HG03064 (cell line): ENCODE results near the gene THUMPD3.
A peak's percentile ranks its signal among the peaks of the same experiment; 100 is the strongest.

Experiments used
- ATAC-seq: cut with Tn5 transposase; IDR thresholded peaks from one replicate; pipeline ENCODE4 v1.9.1; 2021; ENCODE audit warnings: low read depth; ENCODE audit not compliant: unreplicated experiment

Gene THUMPD3

DNA sequence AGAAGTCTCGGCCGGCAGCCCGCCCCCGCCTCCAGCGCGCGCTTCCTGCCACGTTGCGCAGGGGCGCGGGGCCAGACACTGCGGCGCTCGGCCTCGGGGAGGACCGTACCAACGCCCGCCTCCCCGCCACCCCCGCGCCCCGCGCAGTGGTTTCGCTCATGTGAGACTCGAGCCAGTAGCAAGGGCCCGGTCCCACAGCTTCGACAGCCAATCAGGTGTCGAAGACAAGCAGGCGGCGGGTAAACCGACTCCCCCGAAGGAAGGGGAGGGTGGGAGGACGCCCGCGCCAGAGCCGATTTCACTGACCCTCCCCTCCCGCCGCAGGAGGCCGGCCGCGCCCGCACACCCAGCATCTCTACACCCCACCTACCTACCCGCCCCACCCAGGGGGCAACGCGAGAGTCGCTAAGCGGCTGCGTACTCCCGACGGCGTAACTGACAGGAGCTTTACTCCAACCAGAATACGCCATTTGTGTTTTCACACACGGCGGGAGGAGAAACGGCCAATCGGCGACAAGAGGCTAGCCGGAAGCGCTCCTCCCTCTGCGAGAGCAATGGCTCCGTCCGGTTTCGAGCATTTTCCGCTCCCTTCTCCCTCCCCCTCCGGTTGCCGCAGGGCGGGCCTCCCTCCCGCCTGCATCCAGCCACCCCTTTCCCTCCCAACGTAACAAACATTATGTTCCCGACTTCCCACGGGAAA, 33.9 kb downstream of the THUMPD3 start:
- ATAC-seq, result peak; percentile 72

GRCh38 chr3:9397332-9397905, 34.6 kb downstream of the THUMPD3 start, which contains the start of gene SETD5:
TSS of gene SETD5 (plus strand) at chr3:9397615. CDS start at chr3:9428939, 31,324 bp downstream.
- peak; percentile 52 for ATAC-seq

DNA sequence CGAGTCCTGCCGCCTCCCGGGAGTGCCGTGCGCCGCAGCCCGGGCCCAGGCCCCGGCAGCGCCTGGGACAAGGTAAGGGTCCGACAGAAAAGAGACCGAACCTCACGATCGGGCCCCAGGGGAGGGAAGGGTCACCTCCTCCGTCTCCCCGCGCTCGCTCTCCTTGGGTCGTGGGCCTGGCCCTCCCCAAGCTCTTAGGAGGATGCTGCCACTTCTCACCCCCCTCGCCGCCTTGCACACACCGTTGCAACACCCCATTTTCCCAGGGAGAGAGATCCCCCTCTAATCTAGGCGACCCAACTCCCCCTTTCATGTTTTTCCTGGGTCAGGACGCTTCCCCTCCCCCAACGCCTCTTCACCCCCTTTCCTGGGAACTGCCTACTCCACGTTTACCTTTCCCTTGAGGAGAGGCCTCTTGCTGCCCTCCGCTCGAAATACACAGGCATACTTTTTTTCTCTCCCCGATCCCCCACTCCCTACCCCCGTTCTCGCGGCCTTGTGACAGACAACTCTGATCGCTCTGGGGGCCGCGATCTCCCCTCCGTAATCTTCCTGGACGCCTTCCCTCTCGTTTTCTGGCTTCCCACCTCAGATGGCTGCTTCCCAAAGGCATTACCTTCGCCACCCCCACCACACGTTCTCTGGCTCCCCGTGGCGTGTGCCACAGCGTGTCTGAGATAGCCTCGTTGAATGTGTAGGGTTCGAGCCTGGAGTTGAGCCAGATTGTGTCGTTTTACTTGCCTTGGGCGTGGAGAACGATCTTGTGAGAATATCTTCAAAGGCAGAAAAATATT, 35.2 kb downstream of the THUMPD3 start:
- ATAC-seq, result no peak

- ATAC-seq, result no peak
Measured at GRCh38 chr3:9398700-9399336, 36.0 kb downstream of the THUMPD3 start.

DNA sequence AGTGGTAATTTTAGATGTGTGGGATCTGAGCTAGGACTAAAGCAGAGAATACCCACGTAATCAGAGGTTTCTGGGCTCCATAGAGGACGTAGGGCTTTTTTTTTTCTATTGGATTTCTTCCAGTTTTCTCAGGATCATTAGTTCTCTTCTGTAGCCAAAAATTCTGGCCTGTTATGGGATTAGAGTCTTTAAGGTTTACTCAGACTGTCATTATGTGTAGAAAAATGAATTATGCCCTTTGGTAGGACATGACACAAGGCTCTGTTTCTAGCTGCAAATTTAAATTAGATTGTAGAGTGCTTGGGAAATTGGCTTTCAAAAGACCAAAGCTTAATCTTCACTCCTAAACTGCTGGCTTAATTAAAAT, 36.5 kb downstream of the THUMPD3 start:
- no peak for ATAC-seq

DNA sequence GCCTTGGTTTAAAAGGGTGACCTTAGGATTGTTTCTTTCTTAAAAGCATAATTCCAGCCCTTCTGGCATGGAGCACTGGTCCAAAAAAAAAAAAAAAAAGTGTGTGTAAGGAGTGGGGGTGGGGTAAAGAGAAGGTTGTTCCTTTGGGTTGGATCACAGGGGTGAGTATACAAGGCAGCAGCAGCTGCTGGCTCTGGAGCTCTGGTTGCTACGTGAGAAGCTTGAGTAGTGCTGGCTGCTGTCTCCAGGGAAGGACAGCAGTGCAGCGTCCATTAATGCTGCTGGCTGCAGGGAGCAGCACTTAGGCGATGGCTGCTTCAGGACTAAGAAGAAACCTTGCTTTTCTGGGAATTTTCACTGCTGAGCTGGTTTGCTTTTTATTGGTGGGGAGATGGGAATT, 36.9 kb downstream of the THUMPD3 start:
- ATAC-seq, result no peak

GRCh38 chr3:9400616-9401015, 37.8 kb downstream of the THUMPD3 start:
- no peak for ATAC-seq

DNA sequence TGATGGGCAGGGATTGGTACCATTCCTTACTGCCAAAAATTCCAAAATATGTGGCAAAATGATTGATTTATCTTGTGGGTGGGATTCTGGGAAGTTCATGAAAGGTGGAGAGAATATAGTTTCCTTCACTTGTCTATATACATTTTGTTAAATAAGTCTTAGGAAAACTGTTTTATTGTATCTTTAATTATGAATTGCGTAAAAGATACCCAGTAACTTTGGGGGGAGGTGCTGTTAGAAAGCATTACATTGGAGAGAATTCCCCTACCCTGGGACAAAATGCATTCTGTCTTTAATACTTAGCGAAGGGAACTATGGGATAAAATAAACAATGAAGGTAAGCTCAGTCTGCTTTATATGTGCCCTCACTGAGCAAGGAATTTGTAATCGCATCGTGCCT, 39.1 kb downstream of the THUMPD3 start:
- no peak for ATAC-seq

GRCh38 chr3:9402410-9403228, 39.8 kb downstream of the THUMPD3 start:
- no peak for ATAC-seq

DNA sequence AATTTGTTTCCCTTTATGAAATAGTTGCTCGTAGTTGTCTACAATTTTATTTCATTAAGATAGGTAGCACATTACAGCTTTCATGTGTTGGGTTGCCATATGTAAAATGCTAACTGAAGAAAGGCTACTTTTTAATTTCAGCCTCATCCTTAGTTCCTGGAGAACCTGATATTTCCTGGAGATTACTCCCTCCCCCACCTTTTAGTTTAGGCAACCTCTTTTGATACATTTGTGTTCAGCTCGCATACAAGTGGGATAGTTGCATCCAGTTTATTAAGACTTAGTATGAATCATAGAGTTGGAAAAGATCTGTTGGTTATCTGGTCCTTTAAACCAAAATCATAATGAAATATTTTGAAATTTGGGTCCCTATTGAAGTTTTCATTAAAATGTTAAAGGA, 40.6 kb downstream of the THUMPD3 start:
- no peak for ATAC-seq

DNA sequence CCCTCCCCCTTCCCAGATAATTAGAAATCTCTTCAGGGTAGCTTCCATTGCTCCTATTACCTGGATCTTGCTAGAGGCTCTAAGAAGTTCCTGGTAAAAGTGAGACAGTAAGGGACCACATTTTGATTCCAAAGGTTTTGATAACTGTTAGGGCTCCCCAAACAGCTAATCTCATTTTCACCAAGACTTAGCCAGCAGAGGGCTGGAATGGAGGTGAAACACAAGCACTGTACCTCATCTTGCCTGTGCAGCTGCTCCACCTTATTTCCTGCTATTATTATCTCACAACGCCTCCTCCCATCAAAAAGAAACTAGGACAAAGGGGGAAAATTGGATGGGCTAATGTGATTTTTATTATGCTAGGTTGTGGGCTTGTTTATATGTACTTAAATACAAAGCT, 41.8 kb downstream of the THUMPD3 start:
- ATAC-seq, result no peak

DNA sequence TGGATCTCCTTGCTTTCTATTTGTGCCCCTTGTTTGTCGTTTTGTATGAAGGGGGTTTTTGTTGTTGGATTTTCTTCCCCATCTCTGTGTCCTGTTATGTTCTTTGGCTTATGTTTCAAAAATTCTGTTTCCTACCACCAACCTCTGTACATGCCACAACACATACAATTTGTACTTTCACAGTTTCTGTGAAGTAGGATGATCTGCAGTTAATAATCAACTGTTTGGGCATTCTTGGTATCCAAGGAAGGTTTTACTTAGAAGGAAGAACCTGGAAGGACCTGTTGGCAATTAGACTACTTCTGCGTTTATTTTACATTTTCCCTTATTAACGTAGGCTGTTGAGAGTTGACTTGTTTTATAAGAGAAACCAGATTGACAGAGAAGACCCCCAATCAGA, 42.9 kb downstream of the THUMPD3 start:
- ATAC-seq, result no peak

DNA sequence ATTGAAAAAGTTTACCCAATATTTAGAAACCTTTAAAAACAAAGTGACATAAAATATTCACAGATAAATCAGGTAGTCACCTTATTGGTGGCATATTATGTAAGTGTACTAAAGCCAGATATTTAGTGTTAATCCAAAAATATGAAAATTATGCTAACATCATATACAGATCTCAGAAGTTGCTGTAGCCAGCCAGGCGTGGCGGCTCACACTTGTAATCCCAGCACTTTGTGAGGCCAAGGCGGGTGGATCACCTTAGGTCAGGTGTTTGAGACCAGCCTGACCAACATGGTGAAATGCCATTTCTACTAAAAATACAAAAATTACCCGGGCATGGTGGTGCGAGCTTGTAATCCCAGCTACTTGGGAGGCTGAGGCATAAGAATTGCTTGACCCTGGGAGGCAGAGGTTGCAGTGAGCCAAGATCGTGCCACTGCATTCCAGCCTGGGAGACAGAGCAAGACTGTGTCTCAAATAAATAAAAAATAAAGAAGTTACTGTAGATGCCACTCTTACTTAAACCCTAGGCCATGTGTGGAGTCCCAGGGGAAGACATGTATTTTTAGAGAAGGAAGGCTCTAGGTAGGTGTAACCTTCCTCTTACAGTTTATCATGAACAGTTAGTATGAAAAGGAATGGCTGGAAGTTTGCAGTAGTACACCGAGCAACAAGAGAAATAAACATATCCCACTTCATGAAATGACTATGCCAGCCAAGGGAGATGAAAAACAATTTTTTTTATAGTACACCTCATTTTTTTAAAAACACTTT, 44.2 kb downstream of the THUMPD3 start:
- ATAC-seq, result no peak

GRCh38 chr3:9408061-9408460, 45.2 kb downstream of the THUMPD3 start:
- ATAC-seq, result no peak

DNA sequence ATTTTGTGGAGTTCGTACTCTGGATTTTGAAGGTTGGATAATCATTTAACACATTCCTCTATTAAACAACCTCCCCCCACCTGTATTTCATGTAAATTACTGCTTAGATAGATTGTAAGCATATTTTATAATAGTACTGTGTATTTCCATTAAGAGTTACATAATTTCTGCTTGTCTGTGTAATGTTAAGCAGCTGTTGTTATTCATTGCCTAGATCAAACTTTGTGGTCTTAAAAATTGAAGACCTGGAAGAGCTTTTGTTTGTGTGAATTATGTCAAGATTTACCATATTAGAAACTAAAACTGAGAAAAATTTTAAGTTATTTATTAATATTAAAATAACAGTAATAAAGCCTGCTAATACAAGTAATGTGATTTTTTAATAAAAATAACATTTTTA, 45.7 kb downstream of the THUMPD3 start:
- ATAC-seq, result no peak

DNA sequence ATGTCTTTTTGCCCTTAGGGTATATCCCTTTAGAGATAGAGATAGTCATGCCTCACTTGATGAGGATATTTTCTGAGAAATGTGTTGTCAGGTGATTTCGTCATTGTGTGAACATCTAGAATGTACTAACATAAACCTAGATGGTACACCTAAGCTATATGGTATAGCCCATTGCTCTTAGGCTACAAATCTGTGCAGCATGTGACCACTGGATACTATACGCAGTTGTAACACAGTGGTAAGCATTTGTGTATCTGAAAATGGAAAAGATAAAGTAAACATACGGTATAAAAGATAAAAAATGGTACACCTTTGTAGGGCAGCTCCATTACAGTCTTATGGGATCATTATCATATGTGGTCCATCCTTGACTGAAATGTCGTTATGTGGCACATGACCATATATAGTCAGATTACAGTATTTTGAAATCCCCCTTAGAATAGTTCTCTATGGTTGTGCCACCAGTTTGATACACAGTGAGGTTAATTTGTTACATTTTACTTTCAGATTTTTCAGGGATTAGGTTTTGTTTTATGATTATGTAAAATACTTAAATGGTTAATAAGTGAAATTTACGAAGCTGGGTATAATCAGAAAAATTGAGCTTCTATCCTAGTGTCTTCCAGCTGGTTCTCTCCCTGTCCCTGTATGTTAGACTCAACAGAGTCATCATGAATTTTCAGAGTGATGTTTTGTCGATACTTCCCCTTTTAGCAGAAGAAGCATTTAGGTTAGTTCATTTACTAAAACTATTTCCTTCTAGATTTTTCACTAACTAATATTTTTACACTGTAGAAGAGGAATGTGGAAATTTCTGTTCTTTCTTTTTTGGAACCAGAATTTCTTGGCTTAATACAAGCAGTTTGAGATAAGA, 47.4 kb downstream of the THUMPD3 start:
- ATAC-seq, result no peak

DNA sequence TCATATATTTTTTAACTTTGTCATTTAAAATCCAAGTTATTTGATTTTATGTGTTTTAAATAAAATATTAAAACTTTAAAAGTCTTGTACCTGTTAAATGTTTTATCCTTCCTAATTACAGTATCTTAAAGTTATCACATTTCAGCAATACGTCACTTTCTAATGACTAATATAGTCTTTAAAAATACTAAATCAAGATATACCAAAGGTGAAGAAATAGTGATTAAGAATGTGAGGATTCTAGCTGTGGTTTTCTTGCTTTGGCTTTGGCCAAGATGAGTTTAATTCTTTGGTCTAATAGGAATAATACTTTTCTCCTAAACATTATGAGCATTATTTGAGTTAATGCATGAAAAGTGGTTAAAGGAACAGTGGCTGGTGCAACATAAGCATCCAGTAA, 48.4 kb downstream of the THUMPD3 start:
- ATAC-seq, result no peak

DNA sequence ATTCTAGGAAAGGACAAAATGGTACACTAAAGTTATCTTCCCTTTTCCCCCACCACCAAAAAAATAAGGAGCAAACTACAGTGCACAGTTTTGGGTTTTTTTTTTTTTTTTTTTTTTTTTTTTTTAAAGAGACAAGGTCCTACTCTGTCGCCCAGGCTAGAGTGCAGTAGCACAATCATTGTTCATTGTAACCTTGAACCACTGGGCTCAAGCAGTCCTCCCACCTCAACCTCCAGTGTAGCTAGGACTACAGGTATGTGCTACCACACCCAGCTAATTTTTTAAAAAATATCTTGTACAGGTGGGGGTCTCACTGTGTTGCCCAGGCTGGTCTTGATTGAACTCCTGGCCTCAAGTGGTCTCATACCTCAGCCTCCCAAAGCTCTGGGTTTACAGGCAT, 49.4 kb downstream of the THUMPD3 start:
- no peak for ATAC-seq

GRCh38 chr3:9414826-9415225, 52.0 kb downstream of the THUMPD3 start:
- no peak for ATAC-seq
